Keratinocyte (primary cell): ENCODE data around the gene ZHX3.

Experiments used
- EZH2 ChIP-seq: IDR thresholded peaks from one replicate; pipeline ENCODE4 v1.6.1; 2012; ENCODE audit warnings: inconsistent platforms, mild to moderate bottlenecking, low read length, moderate library complexity
- TF ChIP-seq, protein P1 (sequence below), 3 experiments: IDR thresholded peaks in 1 of 3; conservative IDR thresholded peaks in 1 of 3; optimal IDR thresholded peaks in 1 of 3; 2 replicates in 2 of 3; 3 replicates in 1 of 3; pipeline versions ENCODE3 to v1.5.1; 2011; ENCODE audit warnings: low read length in 3 of 3, mild to moderate bottlenecking in 3 of 3, moderate library complexity in 2 of 3, control low read depth in 1 of 3, inconsistent platforms in 1 of 3; ENCODE audit not compliant: insufficient read depth in 2 of 3; ENCODE audit errors: extremely low read depth in 1 of 3

DNA sequence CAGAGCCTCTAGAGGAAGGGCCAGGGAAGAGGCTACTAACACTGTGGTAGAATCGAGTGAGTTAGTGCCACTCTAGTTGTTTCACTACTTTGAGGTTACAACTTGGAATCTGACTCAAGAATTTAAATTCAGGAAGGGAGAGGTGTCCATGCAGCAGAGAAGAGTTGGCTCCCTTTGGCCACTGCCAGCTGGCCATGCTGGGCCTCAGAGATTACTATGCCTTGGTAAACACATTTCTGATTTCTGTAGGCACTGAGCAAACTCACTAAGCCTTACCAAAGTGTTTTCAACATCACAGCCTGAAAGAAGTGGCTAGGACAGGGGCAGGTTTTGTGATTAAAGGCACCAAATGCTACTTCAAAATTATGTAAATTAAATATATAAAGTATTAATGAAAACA is 61.9 kb downstream of the ZHX3 start:
- TF ChIP-seq, protein P1, sequence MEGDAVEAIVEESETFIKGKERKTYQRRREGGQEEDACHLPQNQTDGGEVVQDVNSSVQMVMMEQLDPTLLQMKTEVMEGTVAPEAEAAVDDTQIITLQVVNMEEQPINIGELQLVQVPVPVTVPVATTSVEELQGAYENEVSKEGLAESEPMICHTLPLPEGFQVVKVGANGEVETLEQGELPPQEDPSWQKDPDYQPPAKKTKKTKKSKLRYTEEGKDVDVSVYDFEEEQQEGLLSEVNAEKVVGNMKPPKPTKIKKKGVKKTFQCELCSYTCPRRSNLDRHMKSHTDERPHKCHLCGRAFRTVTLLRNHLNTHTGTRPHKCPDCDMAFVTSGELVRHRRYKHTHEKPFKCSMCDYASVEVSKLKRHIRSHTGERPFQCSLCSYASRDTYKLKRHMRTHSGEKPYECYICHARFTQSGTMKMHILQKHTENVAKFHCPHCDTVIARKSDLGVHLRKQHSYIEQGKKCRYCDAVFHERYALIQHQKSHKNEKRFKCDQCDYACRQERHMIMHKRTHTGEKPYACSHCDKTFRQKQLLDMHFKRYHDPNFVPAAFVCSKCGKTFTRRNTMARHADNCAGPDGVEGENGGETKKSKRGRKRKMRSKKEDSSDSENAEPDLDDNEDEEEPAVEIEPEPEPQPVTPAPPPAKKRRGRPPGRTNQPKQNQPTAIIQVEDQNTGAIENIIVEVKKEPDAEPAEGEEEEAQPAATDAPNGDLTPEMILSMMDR (optimal IDR thresholded peaks at IDR 0.05 in 1 of 3, IDR thresholded peaks at IDR 0.05 in 1 of 3, conservative IDR thresholded peaks at IDR 0.05 in 1 of 3; ENCODE audit: extremely low read depth in 1 of 3, insufficient read depth in 2 of 3, low read length in 3 of 3): no peak
- no peak for TF ChIP-seq EZH2
